GM20000 (cell line): Measurements from ENCODE around the gene FAM98C.

Experiments
- DNase-seq: peaks from one replicate; pipeline ENCODE4 v3.0.0; 2012; ENCODE audit warnings: low spot score
- TF ChIP-seq, protein P1 (sequence below): IDR thresholded peaks from 2 replicates; pipeline ENCODE4 v1.5.1; 2012; ENCODE audit warnings: mild to moderate bottlenecking, control low read depth; ENCODE audit errors: extremely low read depth, missing control alignments

FAM98C gene

DNA sequence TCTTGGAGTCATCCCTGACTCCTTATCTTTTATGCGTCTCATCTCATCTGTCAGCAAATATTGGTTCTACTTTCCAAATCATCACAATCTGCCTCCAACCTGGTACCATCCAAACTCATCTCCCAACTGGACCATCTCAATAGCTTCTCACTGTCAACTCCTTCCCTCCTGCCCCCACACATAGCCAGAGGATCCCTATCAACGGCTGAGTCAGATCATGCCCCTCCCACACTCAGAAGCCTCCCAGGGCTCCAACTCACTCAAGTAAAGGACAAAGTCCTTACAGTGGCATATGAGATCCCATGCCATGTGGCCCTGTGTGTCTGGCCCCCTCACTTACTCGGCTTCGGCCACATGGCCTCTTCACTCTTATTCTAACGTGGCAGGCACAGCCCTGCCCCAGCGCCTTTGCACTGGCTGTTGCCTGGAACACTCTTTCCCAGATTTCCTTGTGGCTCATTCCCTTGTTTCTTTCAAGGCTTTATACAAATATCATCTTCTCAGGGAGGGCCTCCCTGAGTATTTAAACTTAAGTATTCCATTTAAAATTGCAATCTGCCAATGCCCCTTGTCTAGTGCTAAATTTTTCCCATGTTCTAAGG, 10.1 kb upstream of the FAM98C start:
- DNase-seq = no peak
- TF ChIP-seq, protein P1, sequence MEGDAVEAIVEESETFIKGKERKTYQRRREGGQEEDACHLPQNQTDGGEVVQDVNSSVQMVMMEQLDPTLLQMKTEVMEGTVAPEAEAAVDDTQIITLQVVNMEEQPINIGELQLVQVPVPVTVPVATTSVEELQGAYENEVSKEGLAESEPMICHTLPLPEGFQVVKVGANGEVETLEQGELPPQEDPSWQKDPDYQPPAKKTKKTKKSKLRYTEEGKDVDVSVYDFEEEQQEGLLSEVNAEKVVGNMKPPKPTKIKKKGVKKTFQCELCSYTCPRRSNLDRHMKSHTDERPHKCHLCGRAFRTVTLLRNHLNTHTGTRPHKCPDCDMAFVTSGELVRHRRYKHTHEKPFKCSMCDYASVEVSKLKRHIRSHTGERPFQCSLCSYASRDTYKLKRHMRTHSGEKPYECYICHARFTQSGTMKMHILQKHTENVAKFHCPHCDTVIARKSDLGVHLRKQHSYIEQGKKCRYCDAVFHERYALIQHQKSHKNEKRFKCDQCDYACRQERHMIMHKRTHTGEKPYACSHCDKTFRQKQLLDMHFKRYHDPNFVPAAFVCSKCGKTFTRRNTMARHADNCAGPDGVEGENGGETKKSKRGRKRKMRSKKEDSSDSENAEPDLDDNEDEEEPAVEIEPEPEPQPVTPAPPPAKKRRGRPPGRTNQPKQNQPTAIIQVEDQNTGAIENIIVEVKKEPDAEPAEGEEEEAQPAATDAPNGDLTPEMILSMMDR = no peak

DNA sequence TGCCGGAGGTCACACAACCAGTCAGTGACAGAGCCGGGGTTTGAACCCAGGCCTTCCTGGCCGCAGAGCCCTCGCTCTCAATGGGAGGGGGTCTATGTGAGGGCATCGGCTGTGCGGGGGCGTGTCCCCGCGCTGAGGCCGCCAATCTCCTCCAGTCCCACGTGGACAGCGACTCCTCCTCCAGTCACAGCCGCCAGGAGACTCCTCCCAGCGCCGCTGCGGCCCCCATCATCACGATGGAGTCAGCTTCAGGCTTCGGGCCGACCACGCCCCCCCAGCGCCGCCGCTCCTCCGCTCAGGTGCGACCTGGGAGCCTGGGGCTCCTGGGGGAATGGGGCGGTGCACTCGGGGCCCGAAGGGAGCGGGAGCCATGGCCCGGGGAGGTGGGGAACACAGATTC, 8.4 kb upstream of the FAM98C start:
- DNase-seq = peak; percentile 86

DNA sequence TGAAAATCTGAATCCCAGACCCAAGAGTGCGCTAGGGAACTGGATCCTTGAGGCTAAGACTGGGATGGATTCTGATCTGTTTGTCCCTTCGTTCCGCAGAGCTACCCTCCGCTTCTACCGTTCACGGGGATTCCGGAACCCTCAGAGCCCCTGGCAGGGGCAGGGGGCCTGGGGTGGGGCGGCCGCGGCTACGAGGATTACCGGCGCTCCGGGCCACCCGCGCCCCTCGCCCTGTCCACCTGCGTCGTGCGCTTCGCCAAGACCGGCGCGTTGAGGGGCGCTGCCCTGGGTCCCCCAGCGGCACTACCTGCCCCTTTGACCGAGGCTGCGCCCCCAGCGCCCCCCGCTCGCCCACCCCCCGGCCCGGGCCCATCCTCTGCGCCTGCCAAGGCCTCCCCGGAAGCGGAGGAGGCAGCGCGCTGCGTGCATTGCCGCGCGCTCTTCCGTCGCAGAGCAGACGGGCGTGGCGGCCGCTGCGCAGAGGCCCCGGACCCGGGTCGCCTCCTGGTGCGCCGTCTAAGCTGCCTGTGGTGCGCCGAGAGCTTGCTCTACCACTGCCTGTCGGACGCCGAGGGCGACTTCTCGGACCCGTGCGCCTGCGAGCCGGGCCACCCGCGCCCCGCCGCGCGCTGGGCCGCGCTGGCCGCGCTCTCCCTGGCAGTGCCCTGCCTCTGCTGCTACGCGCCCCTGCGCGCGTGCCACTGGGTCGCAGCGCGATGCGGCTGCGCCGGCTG, 7.3 kb upstream of the FAM98C start:
- DNase-seq = peak; percentile 68
- TF ChIP-seq, protein P1 = no peak

More for the DNA sequence above, 8.4 kb upstream of the FAM98C start:
- TF ChIP-seq, protein P1 = no peak

DNA sequence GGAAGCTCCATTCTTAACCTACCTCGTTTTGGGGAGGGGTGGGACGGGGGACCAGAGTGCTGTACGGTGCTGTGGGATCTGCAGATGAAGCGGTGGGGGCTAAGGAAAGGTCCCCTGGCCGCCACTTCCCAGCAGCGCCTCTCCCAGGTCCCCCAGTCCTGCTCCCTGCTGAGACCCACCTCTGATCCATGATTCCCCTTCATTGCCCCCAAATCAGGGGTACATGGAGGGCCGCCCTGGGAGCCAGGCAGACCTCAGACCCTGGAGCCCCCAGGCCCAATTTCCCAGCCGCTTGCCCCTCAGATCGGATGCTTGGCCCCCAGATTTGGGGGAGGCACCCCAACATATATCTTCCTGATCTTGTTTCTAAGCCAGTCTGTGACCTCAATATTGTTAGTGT, 3.8 kb upstream of the FAM98C start:
- no peak for DNase-seq
- TF ChIP-seq, protein P1 = no peak

DNA sequence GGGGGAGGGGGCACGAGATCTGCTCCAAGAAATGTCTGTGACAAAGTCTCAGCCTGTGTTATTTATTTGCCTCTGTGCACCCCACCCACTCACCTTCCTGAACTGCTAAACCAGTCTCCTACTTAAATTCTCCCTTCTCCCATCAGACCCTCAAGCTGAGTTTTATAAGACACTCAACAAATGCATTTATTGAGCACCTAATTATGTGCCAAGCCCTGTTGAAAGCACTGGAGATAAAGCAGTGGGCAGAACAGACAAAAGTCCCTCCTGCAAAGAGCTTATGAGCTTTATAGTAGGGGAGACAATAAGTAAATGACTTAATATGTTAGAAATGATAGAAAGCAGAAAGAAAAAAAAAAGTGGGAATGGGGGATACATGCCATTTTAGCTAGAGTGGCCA, 3.4 kb upstream of the FAM98C start:
- TF ChIP-seq, protein P1 = no peak
- DNase-seq = no peak

DNA sequence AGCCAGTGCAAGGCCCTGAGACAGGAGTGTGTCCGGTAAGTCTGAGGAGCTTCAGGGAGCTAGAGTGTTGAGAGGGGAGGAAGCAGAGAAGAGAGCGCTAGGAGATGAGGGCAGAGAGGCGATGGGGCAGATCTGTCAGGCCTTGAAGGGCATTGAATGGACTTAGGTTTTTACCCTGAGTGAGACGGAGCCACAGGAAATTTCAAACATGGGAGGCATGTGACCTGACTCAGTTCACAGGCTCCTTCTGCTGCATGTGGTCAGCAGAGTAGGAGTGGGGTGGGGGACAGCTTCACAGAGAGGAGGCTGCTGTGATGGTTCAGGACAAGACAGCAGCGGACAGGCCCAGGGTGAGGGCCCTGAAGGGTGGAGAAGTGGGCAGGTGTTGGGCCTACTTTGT, 2.5 kb upstream of the FAM98C start:
- no peak for DNase-seq
- TF ChIP-seq, protein P1 = no peak

DNA sequence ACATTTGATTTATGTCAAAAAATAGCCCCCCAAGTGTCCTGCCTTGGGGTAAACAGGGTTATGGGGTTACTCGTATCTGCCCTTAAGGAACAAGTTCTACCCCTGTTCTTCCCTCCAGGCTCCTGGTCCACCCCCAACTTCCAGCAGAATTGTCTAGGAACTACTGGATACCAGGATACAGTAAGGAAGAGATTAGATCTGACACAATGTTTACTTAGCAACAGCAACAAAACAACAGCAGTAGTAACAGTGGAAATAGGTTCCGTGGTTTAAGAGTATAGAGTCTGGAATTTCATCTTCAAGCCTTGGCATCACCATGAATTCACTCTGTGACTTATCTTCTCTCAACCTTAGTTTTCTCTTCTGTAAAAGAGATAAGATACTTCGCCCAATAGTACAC, 1.7 kb upstream of the FAM98C start:
- TF ChIP-seq, protein P1 = no peak
- no peak for DNase-seq
